Stimulated activated CD8-positive, alpha-beta memory T cell treated with anti-CD3 and anti-CD28 coated beads, Interleukin-12 subunit alpha, Interleukin-12 subunit beta, amount 100 ng/mL, for 24 hours (primary cell): ENCODE results near the gene BTN2A1.
"Not testable (repeated sequence)": the region's sequence is repeated elsewhere in the genome, so short reads cannot be mapped to it uniquely, and the experiment has no call there.

Experiments used
- DNase-seq: peaks from one replicate; pipeline ENCODE4 v3.0.0-alpha.2; 2020; ENCODE audit errors: extremely low read depth

Gene BTN2A1

GRCh38 chr6:26457806-26458688 lies at the start of gene BTN2A1:
Gene BTN2A1 (plus strand): TSS chr6:26457955. CDS start chr6:26458637, 682 bp downstream.
- peak; percentile 24 for DNase-seq

- DNase-seq: no peak
Measured at GRCh38 chr6:26408828-26409730, 48.7 kb upstream of the BTN2A1 start.

- DNase-seq: no peak
Measured at GRCh38 chr6:26411751-26412150, 46.0 kb upstream of the BTN2A1 start.

GRCh38 chr6:26412228-26412627 lies 45.5 kb upstream of the BTN2A1 start:
- DNase-seq: no peak

GRCh38 chr6:26412954-26413353 lies 44.8 kb upstream of the BTN2A1 start:
- DNase-seq: no peak

GRCh38 chr6:26414281-26414680 lies 43.5 kb upstream of the BTN2A1 start:
- DNase-seq: no peak

GRCh38 chr6:26415036-26415614 lies 42.6 kb upstream of the BTN2A1 start:
- DNase-seq: no peak

GRCh38 chr6:26415791-26416190 lies 42.0 kb upstream of the BTN2A1 start:
- DNase-seq: no peak

GRCh38 chr6:26416288-26416687 lies 41.5 kb upstream of the BTN2A1 start:
- no peak for DNase-seq

GRCh38 chr6:26418077-26418476 lies 39.7 kb upstream of the BTN2A1 start:
- not testable (repeated sequence) for DNase-seq

DNA sequence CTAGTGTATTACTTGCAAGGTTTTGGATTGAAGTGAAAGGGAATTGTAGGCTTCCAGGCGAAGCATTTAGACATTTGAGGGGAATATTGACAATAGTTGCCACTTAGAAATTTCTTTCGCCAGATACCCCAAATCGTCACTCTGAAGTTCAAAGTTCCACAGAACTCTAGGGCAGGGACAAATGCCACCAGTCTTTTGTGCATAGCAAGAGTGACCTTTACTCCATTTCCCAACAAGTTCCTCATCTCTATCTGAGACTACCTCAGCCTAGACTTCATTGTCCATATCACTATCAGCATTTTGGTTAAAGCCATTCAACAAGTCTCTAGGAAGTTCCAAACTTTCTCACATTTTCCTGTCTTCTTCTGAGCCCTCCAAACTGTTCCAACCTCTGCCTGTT lies 39.0 kb upstream of the BTN2A1 start:
- DNase-seq: not testable (repeated sequence)

- no peak for DNase-seq
Measured at GRCh38 chr6:26420688-26421171, 37.0 kb upstream of the BTN2A1 start.

DNA sequence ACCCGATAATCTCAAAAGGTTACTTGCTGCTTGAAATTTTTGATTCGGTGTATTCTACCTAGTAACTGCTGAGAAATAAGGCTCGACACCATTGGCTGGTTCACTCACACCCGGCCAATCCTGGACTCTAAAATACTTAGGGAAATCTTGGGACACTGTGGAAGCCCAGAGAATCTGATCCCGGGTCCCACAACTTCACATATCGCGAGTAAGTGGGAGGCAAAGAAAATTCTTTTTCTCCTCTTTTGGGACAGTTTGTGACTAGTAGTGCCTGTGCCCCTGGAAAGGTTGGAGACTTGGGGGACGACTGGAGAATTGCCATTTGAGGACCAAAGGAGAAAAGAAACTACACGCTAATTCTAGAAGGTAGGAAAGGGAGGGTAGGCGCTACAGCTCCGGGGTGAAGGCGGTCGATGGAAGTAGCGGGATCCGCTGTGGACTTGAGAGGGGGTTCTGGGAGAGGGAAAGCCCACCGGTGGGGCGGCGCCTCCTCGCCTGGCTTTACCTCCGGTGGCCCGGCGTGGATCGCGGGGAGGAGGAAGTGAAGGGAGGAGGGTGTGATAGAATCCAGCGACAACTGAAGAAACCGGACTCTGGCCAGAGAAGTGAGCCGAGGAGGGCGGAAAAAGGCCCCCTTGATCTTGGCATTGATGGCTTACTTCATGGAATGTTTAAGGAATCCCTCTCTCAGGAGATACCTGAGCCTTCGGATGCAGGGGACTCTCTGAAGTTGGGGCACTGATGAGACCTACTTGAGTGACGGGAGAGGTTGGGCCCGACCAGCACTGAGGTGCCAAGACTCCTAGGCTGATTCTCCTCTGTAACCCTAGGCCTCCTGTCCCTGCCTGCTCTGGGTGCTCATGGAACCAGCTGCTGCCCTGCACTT lies 36.3 kb upstream of the BTN2A1 start:
- DNase-seq: no peak

DNA sequence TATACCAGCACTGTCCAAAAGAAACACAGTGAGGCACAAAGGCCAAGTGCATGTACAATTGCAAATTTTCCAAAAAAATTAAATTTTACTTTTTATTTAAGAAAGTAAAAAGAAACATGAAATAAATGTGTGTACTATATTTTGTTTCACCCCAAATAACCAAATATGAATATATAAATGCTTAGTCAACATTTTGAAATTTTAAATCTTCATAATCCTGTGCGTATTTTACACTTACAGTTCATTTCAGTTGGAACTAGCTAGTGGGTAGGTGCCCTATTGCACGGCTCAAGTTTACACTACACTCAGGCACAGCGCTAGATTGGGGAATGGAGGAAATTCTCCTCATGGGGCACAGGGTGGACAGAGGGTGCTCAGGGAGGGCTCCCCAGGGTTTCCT lies 35.4 kb upstream of the BTN2A1 start:
- DNase-seq: no peak

- DNase-seq: no peak
Measured at GRCh38 chr6:26426691-26427450, 30.9 kb upstream of the BTN2A1 start.

DNA sequence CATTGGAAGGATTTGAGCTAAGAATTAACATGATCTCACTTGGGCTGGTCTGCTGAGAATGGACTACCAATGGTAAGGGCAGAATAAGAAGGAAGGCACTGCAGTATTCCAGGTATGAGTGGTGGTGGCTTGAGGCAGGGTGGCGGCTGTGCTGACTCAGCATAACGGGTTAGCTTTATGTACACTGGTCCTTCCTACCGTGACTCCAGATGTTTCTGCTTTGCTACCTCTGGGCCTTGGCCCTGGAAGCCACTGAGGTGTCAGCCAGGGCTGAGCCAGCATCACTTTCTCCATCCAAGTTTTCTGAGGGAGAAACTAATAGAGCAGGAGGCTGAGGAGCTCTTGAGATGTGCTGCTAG lies 30.3 kb upstream of the BTN2A1 start:
- DNase-seq: no peak

DNA sequence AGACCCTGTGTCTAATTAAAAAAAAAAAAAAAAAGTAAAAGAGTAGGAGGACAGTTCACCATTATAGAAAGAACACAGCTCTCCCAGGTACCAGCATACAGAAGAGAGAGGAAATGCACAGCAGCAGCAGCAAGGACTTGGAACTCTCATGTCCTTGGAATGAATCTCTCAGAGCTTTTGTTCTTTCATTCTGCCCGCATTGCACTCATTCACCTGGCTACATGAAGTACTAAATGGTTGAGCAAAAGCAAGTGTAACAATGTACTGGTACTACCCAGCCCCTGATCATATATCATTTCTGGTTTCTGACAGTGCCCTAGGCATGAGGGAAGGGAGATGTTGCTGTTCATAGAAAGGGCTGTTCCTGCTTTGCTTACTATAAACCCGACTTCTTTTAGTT lies 29.5 kb upstream of the BTN2A1 start:
- DNase-seq: no peak

DNA sequence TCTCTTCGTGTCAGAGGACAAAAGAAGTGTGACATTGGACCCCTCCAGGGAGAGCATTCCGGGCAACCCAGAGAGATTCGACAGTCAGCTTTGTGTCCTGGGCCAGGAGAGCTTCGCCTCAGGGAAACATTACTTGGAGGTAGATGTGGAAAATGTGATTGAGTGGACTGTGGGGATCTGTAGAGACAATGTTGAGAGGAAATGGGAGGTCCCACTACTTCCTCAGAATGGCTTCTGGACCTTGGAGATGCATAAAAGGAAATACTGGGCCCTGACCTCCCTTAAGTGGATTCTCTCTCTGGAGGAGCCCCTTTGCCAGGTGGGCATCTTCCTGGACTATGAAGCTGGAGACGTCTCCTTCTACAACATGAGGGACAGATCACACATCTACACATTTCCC lies 27.0 kb upstream of the BTN2A1 start:
- no peak for DNase-seq

GRCh38 chr6:26431258-26432172 lies 26.2 kb upstream of the BTN2A1 start:
- DNase-seq: no peak
